ENCODE measurements around the gene FAM171A1. TPM values are rescaled to one million over a fixed set of nuclear protein-coding genes. Genes with fewer than 3 reads are reported as not detected.

The FAM171A1 gene
- total and polyA plus RNA-seq, 2 of the 13 experiments (the other 11 are each of a cell fraction or from before 2014, with no cell fraction given), result 21.5 to 34.7 TPM

DNA sequence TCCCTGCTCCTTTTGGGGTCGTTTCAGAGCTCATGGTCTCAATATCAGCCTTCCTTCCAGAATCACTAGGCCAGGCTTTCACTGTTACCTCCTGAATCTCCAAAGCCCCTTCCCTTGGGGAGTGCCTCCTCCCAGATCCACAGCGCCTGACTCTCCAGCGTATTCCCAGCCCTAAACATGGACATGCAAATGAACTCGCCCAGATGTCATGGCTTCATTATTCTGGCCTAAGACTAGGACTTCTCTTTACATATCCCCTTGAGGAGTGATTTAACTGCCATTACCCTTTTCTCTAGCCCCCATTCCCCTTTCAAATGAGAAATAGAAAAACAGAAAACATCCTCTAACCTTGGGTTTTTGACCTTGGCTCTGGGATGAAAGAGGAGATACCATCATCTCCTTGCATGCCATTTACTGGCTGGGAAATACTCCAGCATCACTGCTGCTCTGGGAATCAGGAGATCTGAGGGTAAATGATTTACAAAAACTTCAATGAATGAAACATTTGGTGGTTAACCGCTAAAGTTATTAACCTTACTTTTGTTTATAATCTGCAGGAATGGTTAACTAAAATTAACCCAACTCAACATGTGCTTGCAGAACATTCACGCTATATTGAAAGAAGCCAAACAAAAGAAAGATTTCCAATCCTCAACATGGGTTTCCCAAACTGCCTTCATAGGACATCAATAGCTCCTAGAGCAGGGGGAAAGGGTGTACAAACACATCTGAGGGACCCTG, 37.0 kb downstream of the FAM171A1 start (continued):
- TF ChIP-seq, protein P1, sequence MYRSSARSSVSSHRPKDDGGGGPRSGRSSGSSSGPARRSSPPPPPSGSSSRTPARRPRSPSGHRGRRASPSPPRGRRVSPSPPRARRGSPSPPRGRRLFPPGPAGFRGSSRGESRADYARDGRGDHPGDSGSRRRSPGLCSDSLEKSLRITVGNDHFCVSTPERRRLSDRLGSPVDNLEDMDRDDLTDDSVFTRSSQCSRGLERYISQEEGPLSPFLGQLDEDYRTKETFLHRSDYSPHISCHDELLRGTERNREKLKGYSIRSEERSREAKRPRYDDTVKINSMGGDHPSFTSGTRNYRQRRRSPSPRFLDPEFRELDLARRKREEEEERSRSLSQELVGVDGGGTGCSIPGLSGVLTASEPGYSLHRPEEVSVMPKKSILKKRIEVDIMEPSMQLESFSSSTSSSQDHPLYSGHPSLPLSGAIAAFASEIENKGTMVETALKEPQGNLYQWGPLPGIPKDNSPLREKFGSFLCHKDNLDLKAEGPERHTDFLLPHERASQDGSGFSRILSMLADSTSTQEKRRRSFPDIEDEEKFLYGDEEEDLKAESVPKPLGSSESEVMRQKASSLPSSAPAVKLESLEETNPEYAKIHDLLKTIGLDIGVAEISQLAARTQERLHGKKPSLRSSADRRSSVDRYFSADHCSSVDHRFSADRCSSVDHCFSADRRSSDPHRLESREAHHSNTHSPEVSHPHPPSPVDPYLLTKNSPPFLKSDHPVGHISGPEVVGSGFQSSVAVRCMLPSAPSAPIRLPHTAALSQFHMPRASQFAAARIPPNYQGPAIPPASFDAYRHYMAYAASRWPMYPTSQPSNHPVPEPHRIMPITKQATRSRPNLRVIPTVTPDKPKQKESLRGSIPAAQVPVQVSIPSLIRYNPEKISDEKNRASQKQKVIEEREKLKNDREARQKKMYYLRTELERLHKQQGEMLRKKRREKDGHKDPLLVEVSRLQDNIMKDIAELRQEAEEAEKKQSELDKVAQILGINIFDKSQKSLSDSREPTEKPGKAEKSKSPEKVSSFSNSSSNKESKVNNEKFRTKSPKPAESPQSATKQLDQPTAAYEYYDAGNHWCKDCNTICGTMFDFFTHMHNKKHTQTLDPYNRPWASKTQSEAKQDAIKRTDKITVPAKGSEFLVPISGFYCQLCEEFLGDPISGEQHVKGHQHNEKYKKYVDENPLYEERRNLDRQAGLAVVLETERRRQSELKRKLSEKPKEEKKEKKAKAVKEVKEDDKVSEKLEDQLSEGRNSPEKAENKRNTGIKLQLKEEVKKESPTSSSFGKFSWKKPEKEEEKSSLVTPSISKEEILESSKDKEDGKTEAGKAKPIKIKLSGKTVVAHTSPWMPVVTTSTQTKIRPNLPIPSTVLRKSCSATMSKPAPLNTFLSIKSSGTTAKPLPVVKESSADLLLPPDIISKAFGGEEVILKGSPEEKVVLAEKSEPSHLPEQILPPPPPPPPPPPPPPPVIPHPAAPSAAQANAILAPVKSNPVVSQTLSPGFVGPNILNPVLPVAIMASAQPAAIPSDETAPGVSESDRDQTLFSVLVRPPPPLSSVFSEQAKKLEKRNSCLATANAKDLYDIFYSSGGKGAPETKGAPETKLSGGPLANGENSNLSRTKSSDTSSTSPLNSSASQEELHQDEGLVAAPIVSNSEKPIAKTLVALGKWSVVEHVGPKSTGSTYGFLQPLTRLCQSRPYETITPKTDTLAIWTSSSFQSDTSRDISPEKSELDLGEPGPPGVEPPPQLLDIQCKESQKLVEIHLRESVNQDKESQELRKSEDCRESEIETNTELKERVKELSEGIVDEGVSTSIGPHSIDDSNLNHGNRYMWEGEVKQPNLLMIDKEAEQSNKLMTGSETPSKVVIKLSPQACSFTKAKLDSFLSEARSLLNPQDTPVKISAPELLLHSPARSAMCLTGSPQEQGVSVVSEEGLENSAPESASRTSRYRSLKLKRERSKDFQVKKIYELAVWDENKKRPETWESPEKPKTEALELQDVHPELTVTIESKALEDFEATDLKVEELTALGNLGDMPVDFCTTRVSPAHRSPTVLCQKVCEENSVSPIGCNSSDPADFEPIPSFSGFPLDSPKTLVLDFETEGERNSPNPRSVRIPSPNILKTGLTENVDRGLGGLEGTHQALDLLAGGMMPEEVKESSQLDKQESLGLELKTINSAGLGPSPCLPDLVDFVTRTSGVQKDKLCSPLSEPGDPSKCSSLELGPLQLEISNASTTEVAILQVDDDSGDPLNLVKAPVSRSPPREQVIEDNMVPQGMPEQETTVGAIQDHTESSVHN (CRISPR knock-in tag; IDR thresholded peaks at IDR 0.05), result no peak
- TF ChIP-seq ATF1 (CRISPR knock-in tag; IDR thresholded peaks at IDR 0.05) (peak; percentile 55; the same call in 1 of the 2 replicates), NCOA2 (CRISPR knock-in tag; IDR thresholded peaks at IDR 0.05) (peak; percentile 97), TARDBP (CRISPR knock-in tag; IDR thresholded peaks at IDR 0.05) (peak; percentile 62), NAIF1 (CRISPR knock-in tag; IDR thresholded peaks at IDR 0.05; ENCODE audit: borderline replicate concordance) (no peak), ZNF563 (CRISPR knock-in tag; IDR thresholded peaks at IDR 0.05) (no peak), XRCC5 (optimal IDR thresholded peaks at IDR 0.05; ENCODE audit: low read length) (no peak), NFIC (IDR thresholded peaks at IDR 0.05; ENCODE audit: low read length) (peak; percentile 85; the same call in 1 of the 2 replicates)
- TF ChIP-seq, protein P2, sequence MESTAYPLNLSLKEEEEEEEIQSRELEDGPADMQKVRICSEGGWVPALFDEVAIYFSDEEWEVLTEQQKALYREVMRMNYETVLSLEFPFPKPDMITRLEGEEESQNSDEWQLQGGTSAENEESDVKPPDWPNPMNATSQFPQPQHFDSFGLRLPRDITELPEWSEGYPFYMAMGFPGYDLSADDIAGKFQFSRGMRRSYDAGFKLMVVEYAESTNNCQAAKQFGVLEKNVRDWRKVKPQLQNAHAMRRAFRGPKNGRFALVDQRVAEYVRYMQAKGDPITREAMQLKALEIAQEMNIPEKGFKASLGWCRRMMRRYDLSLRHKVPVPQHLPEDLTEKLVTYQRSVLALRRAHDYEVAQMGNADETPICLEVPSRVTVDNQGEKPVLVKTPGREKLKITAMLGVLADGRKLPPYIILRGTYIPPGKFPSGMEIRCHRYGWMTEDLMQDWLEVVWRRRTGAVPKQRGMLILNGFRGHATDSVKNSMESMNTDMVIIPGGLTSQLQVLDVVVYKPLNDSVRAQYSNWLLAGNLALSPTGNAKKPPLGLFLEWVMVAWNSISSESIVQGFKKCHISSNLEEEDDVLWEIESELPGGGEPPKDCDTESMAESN (CRISPR knock-in tag; conservative IDR thresholded peaks at IDR 0.05), result no peak
- TF ChIP-seq, protein P3, sequence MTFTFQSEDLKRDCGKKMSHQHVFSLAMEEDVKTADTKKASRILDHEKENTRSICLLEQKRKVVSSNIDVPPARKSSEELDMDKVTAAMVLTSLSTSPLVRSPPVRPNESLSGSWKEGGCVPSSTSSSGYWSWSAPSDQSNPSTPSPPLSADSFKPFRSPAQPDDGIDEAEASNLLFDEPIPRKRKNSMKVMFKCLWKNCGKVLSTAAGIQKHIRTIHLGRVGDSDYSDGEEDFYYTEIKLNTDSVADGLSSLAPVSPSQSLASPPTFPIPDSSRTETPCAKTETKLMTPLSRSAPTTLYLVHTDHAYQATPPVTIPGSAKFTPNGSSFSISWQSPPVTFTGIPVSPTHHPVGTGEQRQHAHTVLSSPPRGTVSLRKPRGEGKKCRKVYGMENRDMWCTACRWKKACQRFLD (CRISPR knock-in tag; IDR thresholded peaks at IDR 0.05; ENCODE audit: borderline replicate concordance), result no peak
- TF ChIP-seq, protein P4, sequence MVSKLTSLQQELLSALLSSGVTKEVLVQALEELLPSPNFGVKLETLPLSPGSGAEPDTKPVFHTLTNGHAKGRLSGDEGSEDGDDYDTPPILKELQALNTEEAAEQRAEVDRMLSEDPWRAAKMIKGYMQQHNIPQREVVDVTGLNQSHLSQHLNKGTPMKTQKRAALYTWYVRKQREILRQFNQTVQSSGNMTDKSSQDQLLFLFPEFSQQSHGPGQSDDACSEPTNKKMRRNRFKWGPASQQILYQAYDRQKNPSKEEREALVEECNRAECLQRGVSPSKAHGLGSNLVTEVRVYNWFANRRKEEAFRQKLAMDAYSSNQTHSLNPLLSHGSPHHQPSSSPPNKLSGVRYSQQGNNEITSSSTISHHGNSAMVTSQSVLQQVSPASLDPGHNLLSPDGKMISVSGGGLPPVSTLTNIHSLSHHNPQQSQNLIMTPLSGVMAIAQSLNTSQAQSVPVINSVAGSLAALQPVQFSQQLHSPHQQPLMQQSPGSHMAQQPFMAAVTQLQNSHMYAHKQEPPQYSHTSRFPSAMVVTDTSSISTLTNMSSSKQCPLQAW (CRISPR knock-in tag; IDR thresholded peaks at IDR 0.05), result peak; percentile 93
- TF ChIP-seq, protein P5, sequence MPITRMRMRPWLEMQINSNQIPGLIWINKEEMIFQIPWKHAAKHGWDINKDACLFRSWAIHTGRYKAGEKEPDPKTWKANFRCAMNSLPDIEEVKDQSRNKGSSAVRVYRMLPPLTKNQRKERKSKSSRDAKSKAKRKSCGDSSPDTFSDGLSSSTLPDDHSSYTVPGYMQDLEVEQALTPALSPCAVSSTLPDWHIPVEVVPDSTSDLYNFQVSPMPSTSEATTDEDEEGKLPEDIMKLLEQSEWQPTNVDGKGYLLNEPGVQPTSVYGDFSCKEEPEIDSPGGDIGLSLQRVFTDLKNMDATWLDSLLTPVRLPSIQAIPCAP (CRISPR knock-in tag; IDR thresholded peaks at IDR 0.05; ENCODE audit: low read depth), result no peak
